ENCODE results near the gene CALHM2.
A peak's percentile ranks its signal among the peaks of the same experiment; 100 is the strongest.

Gene CALHM2

DNA sequence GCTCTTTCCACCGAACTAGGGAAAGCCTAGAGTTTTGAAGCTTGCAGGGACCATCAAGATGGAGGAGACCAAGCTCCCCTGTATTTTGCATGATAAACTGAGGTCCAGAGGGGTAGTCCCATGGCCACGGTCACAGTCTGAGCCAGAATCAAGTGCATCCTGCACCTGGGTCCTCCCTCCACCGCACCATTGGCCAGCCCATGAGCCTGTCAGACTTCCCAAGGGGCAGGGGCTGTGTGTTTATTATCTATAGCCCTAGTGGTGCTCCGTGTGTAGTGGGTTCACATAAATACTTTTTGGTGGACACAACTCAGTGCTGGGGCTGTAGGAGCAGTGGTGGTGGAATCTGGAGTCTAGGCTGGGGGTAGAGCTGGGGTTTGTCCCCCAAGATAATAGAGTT lies 23.3 kb upstream of the CALHM2 start:
- no peak for DNase-seq

GRCh38 chr10:103474077-103474476 lies 21.9 kb upstream of the CALHM2 start:
- no peak for DNase-seq

DNA sequence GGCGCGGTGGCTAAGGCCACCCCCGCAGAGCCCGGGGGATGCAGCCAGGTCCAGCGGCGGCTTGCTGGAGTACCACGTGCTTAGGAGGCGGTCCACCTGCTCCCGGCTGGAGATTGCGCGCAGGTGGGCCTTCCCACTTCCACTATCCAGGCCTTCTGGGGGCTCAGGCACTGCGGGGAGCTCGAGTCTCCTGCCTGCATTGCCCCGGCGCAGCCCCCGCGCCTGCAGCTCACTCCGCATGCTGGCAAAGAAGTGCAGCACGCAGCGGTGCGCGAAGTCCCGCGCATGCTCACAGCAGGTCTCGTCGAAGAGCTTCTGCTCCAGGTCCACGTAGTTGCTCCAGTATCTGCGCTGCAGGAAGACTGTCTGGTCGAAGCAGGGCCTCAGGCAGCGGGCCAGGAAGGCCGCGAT lies 21.1 kb upstream of the CALHM2 start:
- no peak for DNase-seq

DNA sequence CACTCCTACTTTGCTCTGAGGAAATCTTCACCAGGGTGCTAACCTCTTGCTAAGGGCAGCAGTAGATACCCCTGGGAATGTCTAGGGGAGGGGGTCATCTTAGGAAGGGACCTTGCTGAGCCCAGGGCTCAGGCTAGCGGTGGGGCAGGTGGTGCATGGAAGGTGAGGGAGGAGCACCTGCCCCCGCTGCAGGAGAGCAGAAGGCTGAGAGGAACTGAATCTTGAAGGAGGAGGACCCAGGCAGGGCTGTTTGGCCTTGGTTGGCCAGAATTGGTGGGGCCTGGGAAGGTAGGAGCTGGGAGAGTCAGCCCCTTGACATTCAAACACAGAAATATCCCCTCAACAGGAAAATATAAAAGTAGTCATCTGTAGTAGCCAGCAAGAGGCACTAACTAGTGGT lies 19.8 kb upstream of the CALHM2 start:
- no peak for DNase-seq

GRCh38 chr10:103470761-103471653 lies 18.8 kb upstream of the CALHM2 start:
- no peak for DNase-seq

GRCh38 chr10:103469201-103469600 lies 17.0 kb upstream of the CALHM2 start:
- DNase-seq: no peak

- no peak for DNase-seq
Observed at GRCh38 chr10:103467406-103467805, 15.2 kb upstream of the CALHM2 start.

DNA sequence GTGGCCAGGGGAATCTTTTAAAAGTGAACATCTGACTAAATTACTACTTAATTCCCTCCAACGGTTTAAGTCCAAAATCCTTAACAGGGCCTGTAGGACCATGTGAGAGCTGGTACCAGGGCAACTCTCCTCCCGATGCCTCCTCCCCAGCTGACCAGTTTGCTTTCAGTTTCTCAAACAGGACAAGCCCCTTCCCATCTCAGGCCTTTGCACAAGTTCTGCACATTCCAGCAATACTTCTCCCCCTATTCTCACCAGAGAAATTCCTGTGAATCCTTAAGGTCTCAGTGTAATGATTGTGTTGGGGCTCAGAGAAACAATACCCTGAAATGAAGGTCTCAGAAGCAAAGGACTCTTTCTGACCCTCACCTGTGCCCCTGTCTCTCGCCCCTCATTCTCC lies 14.6 kb upstream of the CALHM2 start:
- no peak for DNase-seq

DNA sequence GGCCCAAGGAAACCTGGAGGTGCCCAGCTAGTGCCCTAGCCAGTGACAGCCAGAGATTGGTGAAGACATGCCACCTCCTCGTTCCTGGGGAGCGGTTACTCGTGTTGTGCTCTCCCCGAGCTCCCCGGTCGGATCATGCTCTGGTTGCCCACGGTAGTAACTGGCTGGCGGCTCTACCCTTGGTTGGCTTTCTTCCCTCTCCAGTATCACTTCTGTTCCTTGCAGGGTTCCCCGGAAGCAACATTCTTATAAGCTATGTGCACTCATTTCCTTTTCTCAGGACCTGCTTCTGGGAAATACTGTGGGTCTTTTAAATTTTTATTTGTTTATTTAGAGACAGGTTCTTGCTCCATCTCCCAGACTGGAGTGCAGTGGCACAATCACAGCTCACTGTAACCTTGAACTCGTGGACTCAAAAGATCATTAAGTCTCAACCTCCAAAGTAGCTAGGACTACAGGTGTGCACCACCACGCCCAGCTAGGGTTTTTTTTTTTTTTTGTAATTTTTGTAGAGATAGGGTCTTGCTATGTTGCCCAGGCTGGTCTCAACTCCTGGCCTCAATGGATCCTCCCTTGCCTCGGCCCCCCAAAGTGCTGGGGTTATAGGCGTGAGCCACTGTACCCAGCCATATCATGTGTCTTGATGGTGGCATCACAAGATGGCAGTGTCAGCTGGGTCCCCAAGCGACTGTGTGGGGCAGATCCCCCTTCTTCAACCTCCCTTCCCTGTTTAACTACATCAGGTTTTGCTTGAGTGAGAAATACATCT lies 13.4 kb upstream of the CALHM2 start:
- no peak for DNase-seq

DNA sequence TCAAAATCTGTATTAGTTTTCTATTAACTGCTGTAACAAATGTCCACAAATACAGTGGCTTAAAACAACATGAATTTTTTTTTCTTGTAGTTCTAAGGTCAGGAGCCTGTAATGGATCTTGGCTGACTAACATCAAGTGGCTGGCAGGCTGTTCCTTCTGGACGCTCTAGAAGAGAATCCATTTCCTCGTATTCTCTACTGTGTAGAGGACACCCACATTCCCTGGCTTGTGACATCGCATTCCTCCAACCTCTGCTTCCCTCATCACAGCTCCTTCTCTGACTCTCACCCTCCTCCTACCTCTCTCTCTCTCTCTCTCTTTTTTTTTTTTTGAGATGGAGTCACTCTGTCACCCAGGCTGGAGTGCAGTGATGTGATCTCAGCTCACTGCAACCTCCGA lies 11.3 kb upstream of the CALHM2 start:
- DNase-seq: no peak

DNA sequence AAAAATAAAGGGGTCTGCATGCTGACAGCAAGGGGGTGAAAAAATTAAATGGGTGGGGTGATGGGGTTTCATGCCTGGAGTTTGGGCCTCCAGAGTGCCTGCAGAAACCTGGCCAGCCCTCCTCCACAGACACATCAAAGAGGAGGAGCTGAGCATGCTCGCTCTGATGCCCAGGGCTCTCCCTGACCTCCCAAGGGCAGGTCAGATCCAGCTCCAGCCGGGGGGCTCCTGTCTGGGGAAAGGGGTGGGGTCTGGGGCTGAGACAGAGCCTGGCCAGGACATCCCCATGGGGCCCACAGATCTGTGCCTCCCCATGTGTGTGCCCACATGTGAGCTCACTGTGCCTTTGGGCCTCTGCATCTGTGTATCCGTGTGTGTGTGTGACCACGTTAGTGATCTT lies 7.4 kb upstream of the CALHM2 start:
- DNase-seq: no peak

- DNase-seq: peak; percentile 19
Observed at GRCh38 chr10:103458720-103459119, 6.5 kb upstream of the CALHM2 start, which contains the start of gene CALHM1. TSS of gene CALHM1 (minus strand) at chr10:103458900. CDS start at chr10:103458751, 149 bp downstream.

GRCh38 chr10:103457896-103458583 lies 5.9 kb upstream of the CALHM2 start:
- no peak for DNase-seq

- no peak for DNase-seq
Observed at GRCh38 chr10:103457176-103457712, 5.1 kb upstream of the CALHM2 start.

DNA sequence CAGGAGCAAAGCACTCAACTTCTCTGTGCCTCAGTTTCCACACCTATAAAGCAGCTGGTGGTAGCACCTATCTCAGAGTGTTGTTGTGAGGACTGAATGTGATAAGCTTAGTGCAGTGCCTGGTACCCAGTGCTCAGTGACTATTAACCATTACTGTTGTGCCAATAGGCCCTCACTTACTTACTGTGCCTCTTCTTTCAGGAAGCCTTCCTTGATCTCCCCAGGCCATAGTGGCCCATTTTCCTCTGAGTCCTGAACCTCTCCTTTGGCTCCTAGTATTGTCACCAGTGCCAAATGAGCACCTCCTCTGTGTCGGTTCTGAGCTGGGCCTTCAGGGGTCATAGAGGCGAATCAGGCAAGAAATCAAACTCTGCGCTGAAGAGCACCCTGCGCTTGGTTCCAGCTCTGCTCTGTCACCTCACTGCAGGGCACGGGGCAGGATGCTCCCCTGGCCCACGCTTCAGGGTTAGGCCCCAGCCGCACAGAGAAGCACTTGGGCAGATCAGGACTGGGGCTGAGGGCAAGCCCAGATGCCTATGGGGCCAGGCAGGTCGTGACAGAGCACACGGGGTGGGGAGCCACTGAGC lies 4.0 kb upstream of the CALHM2 start:
- no peak for DNase-seq

- DNase-seq: no peak
Observed at GRCh38 chr10:103455235-103455634, 3.1 kb upstream of the CALHM2 start.

DNA sequence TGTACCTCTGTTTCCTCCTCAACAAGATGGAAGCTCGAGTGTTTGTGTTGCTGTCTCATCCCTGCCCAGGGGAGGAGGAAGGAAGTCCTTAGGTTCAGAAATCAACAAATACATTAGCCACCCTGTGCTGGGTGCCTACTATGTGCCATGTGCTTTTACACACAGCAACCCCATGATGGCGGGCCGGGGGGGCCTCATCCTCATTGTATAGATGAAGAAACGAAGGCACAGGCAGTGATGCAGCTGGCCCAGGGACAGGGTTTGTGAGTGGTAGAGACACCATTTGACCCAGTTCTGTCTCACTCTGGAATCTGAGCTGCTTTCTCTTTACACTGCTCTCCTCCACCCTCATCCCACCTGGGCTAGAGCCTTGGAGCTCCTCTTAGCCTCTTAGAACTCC lies 1.9 kb upstream of the CALHM2 start:
- no peak for DNase-seq

DNA sequence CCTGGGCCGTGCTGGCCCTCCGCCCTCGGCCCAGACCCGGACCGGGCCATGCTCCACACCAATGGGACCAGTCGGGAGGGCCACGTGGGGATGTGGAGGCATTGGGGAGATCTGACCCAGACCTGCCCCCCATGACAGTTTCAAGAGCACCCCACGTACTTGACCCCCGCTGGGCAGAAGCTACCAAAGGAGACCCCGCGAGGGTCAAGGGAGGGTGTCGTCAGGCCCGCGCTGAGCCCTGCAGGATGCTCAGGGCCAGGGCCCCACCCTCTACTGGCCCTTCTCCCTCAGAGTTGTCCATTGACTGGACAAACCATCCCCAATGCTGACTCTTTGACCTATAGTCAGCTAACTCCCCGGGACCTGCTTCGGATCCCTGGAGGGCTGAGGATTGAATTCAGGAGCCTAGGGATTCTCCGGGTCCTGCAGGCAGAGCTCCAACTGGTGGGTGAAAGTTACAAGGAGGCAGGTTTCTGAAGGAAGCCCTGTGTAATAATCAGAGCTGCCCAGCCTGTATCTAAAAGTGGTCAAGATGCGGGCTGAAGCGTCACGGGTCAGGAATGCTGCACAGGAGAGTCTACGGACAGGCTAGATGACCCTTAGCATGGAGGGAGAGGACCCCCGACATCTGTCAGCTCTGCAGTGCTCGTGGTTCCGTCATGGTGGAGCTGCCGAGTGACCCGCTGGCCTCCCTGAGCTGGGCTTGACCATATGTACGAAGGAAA lies 498 bp upstream of the CALHM2 start:
- DNase-seq: no peak

DNA sequence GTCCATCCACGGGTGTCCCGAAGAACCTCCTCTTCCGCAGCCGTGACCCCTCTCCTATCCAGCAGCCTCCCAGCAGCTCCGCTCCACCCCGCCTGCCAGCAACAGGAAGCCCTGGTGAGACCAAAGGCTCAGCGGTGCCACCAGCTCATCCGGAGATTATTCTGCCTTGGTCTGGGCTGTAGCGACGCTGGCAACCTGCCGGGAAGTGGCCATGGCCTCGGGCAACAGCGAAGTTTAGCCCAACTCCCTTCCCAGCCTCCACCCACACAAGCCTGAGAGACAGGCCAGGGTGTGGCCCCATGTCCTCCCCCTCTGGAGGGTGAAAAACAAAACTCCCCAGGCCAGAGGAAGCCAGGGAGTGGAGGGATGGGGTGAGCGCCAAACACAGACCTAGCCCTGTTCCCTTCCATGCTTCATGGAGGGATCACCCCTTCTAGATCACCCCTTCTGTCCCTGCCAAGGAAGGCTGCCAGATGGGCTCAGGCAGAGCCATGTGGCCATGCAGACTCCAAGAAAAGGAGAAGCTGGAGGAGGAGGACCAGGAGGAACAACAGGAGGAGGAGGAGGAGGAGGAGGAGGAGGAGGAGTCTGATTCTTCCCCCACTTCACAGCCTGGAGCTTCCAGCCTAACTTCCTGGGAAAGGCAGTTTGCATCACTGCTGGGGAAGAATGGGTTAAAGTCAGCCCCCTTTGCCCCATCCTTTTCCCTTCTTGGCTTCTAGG lies 918 bp downstream of the CALHM2 start:
- peak; percentile 44 for DNase-seq

GRCh38 chr10:103450201-103450695 lies 1.9 kb downstream of the CALHM2 start:
- DNase-seq: no peak

Measured in COR-L47 (cell line).